ENCODE data around the gene CABLES2.

DNA sequence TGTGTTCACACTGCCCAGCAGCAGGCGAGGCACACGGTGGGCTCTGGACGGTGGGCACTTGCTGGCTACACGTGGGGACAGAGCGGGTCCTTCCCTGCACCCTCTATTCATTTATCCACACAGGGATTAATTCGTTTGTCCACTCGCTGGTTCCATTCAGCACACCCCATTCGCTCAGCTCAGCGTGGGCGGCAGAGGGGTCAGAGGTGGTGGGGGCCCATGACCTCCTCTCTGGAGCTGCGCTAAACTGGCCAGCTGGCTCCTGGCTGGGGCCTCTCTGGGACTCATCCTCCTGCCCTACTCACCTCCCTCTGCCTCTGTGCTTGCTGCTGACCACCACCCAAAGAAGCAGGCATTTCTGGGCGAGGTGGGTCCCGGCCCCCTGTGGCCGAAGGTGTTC lies 41.7 kb upstream of the CABLES2 start:
- TF ChIP-seq POLR2AphosphoS5 (IDR thresholded peaks at IDR 0.05; ENCODE audit: low read length) (no peak), EGR1 (IDR thresholded peaks at IDR 0.05; ENCODE audit: borderline replicate concordance in 1 of 2, low read depth in 2 of 2, low read length in 2 of 2) (no peak), ATF7 (IDR thresholded peaks at IDR 0.05; ENCODE audit: low read depth) (no peak), ASH2L (IDR thresholded peaks at IDR 0.05; ENCODE audit: borderline replicate concordance, low read depth) (no peak), SREBF2 (IDR thresholded peaks at IDR 0.05; ENCODE audit: low read length) (no peak), ETV6 (conservative IDR thresholded peaks at IDR 0.05 in 1 of 2, IDR thresholded peaks at IDR 0.05 in 1 of 2; ENCODE audit: borderline replicate concordance in 1 of 2, low read depth in 1 of 2) (no peak), CREB1 (IDR thresholded peaks at IDR 0.05; ENCODE audit: low read depth) (no peak), SIN3A (IDR thresholded peaks at IDR 0.05; ENCODE audit: low read depth, low read length) (no peak), RAD21 (IDR thresholded peaks at IDR 0.05; ENCODE audit: insufficient read depth, low read depth, low read length) (no peak)
- TF ChIP-seq, protein P1, sequence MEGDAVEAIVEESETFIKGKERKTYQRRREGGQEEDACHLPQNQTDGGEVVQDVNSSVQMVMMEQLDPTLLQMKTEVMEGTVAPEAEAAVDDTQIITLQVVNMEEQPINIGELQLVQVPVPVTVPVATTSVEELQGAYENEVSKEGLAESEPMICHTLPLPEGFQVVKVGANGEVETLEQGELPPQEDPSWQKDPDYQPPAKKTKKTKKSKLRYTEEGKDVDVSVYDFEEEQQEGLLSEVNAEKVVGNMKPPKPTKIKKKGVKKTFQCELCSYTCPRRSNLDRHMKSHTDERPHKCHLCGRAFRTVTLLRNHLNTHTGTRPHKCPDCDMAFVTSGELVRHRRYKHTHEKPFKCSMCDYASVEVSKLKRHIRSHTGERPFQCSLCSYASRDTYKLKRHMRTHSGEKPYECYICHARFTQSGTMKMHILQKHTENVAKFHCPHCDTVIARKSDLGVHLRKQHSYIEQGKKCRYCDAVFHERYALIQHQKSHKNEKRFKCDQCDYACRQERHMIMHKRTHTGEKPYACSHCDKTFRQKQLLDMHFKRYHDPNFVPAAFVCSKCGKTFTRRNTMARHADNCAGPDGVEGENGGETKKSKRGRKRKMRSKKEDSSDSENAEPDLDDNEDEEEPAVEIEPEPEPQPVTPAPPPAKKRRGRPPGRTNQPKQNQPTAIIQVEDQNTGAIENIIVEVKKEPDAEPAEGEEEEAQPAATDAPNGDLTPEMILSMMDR (IDR thresholded peaks at IDR 0.05 in 2 of 3, conservative IDR thresholded peaks at IDR 0.05 in 1 of 3; ENCODE audit: control insufficient read depth in 2 of 3, extremely low read depth in 1 of 3, insufficient read depth in 1 of 3, low read depth in 3 of 3, low read length in 3 of 3), result no peak
